ENCODE measurements around the gene HIVEP3.

Gene HIVEP3

DNA sequence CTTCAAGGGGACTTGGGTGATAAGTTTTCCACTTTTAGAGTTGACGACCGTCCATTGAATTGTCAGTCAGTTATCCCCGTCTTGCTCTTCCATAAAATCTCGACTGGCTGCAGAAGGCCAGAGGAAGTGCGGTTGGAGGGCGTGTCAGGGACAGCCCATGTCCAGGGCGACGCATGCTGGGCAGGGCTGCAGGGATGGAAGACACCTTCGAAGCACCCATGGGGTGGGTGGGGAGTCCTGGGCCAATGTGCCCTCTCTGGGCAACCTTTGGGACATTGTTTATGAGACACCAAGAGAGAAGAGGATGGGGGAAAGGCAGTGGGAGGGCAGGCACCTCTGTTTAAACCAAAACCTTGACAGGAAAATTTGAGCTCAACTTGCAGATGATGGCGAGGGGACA, 395.7 kb downstream of the HIVEP3 start:
- TF ChIP-seq, protein P1, sequence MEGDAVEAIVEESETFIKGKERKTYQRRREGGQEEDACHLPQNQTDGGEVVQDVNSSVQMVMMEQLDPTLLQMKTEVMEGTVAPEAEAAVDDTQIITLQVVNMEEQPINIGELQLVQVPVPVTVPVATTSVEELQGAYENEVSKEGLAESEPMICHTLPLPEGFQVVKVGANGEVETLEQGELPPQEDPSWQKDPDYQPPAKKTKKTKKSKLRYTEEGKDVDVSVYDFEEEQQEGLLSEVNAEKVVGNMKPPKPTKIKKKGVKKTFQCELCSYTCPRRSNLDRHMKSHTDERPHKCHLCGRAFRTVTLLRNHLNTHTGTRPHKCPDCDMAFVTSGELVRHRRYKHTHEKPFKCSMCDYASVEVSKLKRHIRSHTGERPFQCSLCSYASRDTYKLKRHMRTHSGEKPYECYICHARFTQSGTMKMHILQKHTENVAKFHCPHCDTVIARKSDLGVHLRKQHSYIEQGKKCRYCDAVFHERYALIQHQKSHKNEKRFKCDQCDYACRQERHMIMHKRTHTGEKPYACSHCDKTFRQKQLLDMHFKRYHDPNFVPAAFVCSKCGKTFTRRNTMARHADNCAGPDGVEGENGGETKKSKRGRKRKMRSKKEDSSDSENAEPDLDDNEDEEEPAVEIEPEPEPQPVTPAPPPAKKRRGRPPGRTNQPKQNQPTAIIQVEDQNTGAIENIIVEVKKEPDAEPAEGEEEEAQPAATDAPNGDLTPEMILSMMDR (conservative IDR thresholded peaks at IDR 0.05; ENCODE audit: low read depth, low read length): no peak
- DNase-seq (ENCODE audit: low read depth): no peak
- no peak overlapping the region for H3K4me3 ChIP-seq (ENCODE audit: low read length)

DNA sequence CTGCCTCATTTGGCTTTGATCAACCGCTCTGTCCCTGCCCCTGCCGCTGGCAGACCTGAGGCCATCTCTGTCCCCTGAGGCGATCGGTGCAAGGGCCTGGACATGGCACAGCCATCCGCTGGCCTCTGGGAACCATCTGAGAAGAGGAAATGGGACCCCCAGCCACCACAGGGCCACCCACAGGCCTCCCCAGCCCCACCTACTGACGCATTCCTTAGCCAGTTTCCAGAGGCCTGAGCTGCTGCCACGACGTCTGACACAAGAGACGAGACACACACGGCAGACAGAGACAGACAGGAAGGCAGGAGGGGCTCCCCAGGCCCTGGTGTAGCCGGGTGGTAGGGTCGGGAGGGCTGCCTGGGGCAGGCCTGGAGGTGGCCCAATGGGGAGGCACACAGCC, 397.0 kb downstream of the HIVEP3 start:
- TF ChIP-seq, protein P1 (conservative IDR thresholded peaks at IDR 0.05; ENCODE audit: low read depth, low read length): no peak
- no peak overlapping the region for H3K4me3 ChIP-seq (ENCODE audit: low read length)
- DNase-seq (ENCODE audit: low read depth): no peak

DNA sequence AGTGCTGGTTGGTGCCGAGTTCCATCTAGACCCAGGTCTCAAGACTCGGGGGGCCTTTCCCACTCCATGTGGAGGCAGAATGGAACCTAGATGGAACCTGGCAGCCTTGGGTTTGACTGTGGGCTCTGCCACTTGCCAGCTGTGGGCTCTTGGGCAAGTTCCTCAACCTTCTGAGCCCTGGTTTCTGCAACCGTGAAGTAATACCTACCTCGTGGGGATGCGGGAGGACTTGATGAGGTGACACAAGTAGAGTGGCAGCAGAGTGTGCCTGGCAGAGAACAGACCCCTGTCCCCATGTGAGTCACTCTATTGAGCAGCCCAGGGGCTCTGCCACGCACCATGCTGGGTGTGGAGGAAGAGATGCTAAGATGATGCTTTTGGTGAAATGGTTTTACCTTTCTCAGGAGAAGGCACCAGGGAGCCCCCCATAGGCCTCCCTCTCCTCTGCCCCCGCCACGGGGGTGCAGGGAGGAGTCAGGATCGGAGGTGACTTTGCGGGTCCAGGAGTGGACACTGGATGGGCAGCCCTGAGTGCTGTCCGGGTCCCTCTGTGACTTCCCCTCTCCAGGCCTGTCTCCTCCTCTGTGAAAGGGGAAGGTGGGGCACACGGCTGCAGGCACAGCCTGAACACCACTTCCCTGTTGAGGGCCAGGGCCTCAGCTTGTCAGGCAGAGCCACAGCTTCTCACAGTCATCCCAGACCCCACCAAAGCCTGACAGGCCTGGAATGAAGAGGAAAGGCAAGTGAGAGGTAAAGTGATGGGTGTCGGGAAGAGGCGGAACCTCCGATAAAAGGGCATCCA, 397.6 kb downstream of the HIVEP3 start:
- no peak for DNase-seq (ENCODE audit: low read depth)
- H3K4me3 ChIP-seq (ENCODE audit: low read length): no peak overlapping the region
- TF ChIP-seq, protein P1 (conservative IDR thresholded peaks at IDR 0.05; ENCODE audit: low read depth, low read length): no peak

DNA sequence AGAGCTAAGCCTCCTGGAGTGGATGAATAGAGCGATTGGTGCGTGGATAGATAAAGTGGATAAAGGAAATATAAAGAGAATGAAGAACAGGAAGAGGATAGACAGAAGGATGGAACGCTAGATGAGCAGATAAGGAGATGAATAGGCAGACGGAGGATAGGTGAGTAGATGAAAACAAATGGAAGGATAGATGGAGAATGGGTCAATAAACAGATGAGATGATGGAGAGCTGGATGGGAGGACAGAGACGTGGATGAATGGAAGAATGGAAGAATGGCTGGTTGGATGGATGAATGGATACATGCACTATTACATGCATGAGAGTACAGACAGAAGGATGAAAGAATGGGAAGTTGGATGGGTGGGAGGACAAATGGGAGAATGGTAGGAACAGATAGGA, 399.1 kb downstream of the HIVEP3 start:
- TF ChIP-seq, protein P1 (conservative IDR thresholded peaks at IDR 0.05; ENCODE audit: low read depth, low read length): no peak
- no peak for DNase-seq (ENCODE audit: low read depth)
- no peak overlapping the region for H3K4me3 ChIP-seq (ENCODE audit: low read length)

DNA sequence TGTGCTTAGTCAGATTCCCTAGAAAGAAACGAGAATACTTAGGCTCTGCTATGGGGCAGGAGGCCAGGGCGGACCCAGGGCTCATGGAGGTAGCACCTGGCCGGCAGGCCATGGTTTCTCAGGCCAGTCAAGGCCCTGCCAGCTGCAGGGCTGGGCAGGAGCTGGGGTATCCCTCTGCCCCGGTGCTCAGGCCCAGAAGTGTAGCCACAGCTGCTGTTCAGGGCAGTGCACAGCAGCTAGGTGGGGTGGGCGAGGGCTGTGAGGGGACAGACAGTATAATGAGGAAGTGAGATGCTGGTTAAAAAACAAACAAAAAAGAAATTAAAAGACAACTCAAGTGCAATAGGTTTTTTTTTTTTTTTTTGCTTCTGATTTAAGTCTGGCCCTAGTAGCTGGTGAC, 400.3 kb downstream of the HIVEP3 start:
- no peak for DNase-seq (ENCODE audit: low read depth)
- TF ChIP-seq, protein P1 (conservative IDR thresholded peaks at IDR 0.05; ENCODE audit: low read depth, low read length): no peak
- no peak overlapping the region for H3K4me3 ChIP-seq (ENCODE audit: low read length)

DNA sequence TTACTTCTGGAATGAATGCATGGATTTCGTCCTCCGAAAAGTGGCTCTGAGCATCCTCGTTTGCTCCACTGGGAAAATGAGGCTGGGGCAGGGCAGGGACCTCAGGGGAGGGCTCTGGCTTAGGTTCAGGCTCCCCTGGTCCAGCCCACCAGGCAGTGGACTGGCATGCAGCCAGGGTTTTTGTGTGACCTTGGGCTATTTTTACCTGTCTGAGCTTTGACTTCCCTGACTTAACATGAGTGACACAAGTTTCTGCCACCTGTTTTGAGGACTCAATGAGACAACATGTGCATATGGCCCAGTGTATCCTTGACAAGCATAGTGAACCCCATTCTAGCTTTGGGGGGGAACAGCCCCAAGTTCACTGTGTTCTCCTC, 401.7 kb downstream of the HIVEP3 start:
- TF ChIP-seq, protein P1 (conservative IDR thresholded peaks at IDR 0.05; ENCODE audit: low read depth, low read length): no peak
- no peak overlapping the region for H3K4me3 ChIP-seq (ENCODE audit: low read length)
- no peak for DNase-seq (ENCODE audit: low read depth)

All from retinal pigment epithelial cell (primary cell).